Measurements from ENCODE around the gene RALGPS1.

RALGPS1 gene

DNA sequence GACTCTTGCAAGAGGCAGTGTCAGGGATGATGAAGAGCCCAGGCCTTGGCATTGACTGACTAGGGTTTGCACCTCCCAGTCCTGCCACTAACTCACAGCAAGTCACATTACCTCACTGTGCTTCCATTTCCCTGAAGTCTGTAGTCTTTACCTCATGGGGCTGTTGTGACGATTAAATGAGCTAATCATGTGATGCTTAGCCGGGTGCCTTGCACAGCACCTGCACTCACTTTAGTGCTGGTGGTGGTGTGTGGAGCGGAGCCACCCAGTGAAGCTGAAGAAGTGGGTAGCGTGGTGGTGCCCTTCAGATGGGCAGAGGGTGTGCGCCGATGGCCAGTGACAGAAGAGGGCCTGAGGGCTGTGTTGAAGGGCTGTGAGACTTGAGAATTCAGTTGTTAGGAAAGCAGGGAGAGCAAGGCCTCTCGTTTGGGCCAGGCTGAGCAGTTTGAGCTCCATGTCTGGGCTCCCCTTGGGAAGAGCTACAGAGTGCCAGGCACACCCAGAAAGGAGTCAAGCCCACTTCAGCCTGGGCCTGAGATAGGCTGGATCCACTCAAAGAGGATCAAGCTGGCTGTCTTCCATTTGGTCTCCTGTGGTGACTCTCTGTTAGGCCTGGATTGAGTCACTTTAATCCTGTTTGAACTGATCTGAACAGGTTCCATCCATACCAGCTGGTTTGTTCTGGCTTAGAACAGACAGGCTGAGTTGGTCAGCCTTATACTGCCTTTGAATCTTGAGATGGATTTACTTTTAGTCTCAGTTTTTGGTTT is 42.5 kb downstream of the RALGPS1 start:
- DNase-seq: no peak

DNA sequence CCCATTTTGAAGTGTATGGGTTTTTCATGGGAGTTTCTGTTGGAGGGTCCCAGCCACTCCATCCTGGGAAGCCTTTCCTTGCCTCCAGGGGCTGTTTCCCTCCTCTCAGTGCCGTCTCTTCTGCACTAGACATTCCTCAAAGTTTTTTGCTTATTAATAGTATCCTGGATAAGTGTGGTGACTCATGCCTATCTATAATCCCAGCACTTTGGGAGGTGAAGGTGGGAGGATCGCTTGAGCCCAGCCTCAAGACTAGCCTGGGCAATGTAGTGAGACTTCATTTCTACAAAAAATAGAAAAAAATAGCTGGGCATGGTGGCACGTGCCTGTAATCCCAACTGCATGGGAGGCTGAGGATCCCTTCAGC is 43.1 kb downstream of the RALGPS1 start:
- no peak for DNase-seq

- no peak for DNase-seq
These were observed 44.8 kb downstream of the RALGPS1 start for GRCh38 chr9:126959336-126959735.

DNA sequence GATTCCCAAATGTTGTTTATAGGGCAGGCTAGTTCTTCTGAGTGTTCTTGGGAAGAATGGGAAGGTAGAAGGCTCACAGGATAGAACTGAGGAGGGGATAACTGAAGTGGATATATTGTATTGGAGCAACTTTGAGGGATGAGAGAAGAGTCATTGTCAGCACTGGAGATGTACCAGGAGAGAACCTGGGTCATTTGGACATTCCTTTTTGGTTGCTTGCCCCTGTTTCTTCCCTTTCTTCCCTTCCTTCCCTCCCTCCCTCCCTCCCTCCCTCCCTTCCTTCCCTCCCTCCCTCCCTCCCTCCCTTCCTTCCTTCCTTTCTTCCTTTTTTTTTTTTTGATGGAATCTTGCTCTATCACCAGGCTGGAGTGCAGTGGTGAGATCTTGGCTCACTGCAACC is 45.3 kb downstream of the RALGPS1 start:
- no peak for DNase-seq

DNA sequence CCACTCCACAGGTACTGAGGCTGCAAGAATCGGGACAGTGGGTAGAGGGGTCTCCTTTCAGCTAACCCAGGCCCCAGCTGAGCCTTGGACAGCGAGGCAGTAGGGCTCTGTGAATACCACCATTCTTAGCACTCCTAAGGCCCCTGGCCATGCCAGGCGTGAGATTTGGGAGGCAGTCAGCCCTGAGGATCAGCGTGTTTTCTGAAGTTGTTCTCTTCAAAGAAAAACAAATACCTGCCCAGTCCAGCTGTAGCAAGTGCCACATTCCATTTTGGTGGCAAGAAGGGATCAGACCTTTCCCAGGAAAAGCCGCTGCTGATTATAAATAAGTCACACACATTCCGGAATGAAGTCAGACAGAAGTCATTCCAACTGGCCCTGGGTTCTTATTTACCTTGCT is 47.8 kb downstream of the RALGPS1 start:
- no peak for DNase-seq

DNA sequence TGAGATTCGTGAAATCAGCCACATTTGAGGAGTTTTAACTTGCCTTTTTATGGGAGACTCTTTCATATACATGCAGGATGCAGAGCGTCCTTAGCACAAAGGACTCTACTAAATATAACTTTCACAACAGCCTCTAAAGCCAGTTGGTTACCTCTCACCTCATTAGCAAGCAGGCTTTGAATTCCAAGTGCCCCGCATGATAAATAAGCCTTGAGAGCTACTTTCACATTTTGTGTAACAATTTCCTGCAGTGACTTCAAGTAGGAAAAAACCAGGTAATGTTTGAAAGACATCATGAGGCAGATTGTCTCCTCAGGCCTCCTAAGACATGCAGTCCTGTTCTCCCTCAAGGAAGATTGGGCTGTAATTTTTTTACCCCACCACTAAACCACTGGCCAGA is 50.5 kb downstream of the RALGPS1 start:
- no peak for DNase-seq

DNA sequence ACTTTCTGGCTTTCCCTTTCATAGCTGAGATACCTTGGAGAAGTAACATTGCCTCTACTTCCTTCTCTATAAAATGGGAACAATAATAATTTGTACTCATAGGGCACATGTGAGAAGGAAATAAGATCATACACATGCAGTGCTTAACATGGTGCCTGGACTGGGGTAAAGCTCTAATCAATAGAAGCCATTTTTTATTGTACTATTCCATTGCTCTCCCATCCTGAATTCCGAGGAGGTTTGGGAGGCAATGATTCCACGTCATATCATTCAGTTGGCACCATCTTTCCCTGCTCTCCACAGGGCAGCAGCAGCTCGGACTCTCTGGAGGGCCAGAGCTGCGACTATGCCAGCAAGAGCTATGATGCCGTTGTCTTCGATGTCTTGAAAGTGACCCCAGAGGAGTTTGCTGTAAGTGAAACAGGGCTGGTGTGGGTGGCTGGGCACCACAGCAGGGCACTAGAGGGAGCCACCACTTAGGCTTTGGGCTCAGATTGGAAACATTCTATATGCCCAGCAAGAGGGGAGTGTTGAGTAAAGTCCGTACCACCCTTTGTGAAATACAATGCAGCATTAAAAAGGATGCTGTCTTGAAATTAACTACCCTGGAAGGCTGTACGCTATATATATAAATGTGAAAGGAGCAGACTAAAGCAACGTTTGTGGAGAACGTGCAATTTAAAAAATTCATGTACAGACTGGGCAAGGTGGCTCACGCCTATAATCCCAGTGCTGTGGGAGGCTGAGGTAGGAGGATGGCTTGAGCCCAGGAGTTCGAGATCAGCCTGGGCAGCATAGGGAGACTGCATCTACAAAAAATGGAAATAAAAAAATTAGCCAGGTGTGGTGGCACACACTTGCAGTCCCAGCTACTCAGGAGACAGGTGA is 51.2 kb downstream of the RALGPS1 start:
- peak; percentile 48 for DNase-seq

DNA sequence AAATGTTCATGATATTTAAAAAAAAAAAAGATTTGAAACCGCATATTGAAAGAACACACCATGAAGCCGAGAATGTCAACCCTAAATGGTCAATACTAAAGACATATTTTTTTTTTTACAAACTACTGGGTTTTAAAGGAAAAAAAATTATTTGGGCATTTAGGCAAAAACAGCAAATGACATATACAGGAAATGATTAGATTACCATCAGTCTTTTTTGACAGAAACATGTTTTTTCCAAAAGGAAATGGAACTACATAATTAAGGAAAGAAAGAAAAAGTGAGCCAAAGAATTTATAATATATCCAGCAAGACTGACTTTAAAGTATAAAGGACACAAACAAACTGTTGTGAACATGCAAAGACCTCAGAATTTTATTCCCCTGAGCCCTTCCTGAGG is 56.7 kb downstream of the RALGPS1 start:
- DNase-seq: no peak

GRCh38 chr9:126973651-126974529 is 59.3 kb downstream of the RALGPS1 start:
- DNase-seq: no peak

- no peak for DNase-seq
These were observed 60.0 kb downstream of the RALGPS1 start for GRCh38 chr9:126974594-126974993.

DNA sequence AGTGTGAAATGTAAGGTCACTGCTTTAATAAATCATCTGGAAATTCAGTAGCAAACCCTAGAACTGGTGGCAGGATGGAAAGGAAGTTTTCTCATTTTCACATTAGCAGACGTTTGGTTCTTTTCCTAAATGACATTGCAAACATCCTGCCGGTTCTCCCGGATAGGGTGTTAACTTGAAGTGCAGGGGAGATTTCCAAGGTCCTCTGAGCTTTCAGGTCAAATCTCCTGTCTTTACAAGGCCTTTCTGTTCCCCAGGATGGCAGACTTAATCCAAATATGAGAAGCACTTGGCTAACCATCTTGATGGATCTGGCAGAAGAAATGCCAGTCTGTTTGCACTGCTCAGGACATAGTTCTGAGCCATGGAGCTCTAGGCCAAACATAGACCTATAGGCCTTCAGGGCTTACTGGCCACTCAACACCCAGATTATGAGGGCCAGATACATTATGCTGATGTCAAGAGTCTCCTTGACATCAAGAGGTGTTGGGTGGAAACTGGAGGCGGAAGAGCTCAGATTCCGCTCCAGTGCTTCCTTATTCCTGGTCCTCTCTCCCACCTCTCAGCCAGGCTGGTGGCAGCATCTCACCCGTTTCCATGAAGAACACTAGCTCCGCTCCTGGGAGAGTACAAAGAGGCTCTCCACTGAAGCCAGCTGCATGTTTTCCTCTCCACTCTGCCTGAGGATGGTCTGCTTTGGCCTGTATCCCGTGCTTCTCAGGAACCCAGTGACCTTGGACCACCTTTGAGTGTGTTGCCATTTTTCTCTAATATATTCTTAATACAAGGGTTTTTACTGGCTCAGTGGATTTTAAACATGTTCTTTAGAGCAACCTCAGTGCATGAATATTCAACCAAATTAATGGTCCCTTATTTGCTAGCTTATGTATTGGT is 61.0 kb downstream of the RALGPS1 start:
- DNase-seq: no peak

DNA sequence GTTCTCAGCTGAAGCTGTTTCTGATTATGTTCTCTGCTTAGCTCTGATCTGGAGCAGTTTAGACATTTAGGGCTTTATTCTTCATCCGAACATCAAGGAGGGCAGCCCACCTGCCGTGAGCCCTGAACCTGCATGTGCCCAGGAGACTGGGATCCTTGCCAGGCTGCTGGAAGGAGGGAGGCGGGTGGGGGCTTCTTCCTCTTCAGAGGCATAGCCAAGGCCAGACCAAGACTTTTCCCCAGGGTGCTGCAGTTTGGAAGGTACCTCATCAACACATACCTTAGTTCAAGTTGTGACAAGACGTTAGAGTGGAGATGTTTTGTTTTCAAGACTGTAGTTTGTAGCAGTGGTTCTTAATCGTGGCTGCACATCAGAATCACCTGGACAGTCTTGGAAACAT is 64.9 kb downstream of the RALGPS1 start:
- no peak for DNase-seq

GRCh38 chr9:126980231-126980630 is 65.6 kb downstream of the RALGPS1 start:
- DNase-seq: no peak

DNA sequence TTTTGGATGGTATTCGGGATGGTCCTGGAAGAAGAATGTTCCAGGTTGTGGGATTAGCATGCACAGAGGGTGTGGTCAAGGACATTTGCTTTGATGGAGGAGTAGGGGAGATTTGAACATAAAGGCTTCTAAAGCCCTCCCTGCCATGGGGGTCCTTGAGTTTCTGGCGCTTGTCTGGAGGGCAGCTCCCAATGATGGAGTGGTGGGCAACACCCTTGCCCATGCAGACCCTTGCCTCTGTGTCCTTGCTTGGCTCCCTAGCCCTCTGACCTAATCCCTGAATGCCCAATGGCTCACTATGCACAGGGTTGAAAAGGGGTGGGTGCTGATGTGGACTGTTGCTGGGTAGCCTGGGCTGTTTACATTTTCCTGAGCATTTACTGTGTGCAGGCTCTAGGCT is 66.6 kb downstream of the RALGPS1 start:
- no peak for DNase-seq

- DNase-seq: no peak
These were observed 67.8 kb downstream of the RALGPS1 start for GRCh38 chr9:126982215-126983002.

DNA sequence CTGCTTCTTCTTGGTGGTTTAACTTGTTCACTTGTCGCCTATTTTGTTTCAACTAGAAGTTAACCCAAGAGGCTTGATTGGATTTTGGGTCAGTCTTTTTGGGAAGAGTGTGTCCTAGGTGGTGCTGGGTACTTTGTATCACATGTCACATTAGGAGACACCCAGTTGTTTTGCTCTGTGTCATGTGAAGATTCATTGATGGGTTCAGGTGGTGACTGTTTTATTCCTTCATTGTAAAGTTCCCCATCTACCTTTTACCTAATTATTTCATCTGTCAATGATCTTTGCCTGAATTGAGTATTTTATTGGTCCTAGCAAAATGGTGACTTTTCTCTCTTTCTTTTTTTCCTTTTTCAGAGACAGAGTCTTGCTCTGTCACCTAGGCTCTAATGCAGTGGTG is 69.2 kb downstream of the RALGPS1 start:
- no peak for DNase-seq

GRCh38 chr9:126984969-126985368 is 70.4 kb downstream of the RALGPS1 start:
- DNase-seq: no peak

DNA sequence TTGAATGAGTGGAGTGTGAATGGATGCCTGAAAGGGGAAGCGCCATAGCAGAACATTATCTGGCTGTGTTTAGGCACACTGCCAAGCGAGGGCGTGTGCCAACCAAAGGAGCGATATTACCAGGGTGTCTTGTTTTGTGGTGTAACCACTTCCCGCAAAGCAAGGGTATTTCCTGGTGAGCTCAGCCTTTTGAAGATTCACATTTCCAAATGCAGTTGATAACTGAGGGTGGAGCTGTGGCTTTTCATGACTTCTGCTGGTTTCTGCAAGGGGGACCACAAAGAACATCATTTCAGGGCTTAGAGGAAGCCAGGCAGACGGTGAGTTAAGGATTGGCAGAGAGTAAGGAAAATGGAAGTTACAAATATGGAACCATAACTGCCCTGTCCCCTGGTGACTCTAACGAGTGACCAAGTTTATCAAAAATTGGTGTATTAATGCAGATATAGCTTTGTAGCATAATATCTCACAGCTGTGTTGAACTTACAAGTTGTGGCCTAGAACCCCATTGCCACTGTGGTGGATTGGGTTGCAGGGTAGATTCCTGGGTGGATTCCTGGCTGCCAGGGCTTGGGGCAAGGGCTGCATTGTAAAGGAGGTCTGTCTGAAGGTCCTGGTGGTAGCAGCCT is 71.4 kb downstream of the RALGPS1 start:
- peak; percentile 83 for DNase-seq

DNA sequence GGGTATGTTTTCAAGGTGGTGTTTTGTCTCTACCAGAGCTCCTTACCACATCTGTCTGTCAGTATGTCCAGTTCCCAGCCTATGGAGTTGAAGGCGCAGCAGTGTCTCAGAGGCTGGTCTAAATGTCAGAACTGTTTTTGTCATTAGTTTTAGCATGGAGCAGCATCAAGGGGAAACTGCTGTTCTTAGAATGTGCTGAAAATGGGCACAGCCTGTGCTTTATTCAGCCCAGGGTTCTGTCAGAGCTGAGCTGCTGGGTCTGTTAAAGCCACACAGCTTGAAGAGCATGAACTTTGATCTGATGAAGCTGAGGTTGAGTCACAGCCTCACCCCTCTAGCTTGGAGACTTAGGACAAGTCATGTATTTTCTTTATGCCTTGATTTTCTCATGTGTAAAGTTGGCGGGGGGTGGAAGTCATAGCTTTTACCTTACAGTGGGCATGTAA is 71.9 kb downstream of the RALGPS1 start:
- peak; percentile 24 for DNase-seq

DNA sequence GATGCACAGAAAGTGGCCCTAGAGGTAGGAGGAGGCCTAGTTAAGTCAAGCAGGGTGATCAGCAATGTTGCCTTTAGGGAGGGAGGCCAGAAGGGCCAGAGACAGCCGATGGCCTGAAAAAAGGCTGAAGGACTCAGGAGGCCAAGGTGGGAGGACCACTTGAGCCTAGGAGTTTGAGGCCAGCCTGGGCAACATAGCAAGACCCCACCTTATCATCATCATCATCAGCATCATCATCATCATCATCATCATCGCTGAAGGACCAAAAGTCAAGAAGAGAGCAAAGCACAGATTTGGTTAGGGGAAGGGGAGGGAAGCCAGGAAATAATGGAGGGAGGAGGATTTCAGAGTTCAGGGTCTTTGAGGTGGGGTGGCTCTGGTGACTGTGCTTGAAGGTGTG is 74.3 kb downstream of the RALGPS1 start:
- DNase-seq: no peak
